Measurements from ENCODE around the gene PDGFC. TPM values are rescaled to one million over a fixed set of nuclear protein-coding genes. Genes with fewer than 3 reads are reported as not detected.

The PDGFC gene
- total and polyA plus RNA-seq, 2 of the 8 experiments (the other 6 are each of a cell fraction or from before 2014, with no cell fraction given): 0.65 to 2.7 TPM

DNA sequence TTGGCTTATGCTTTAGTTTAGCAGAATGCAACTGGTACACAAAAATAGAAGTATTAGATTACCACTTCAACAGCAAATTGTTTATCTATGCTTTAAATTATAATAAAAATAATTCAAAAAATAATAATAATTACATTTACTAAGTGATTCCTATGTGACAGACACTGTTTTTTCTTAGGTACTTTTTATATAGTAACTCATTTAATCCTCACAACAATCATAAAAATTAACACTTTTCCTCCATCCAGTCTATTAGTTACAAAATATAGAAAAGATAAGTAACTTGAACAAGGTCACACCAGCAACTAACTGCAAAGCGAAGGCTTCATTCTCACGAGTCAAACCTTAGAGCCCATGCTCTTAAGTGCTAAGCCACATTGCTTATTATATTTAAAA lies 155.2 kb downstream of the PDGFC start:
- POLR2A ChIA-PET (ENCODE audit: partially characterized antibody): no interaction called here
- WGBS, 2 experiments (ENCODE audit: extremely low coverage in 1 of 2, insufficient coverage in 1 of 2, insufficient read length in 1 of 2, insufficient replicate concordance in 2 of 2, low coverage in 1 of 2, low lambda C conversion rate in 2 of 2, missing lambda C conversion rate in 1 of 2): 90% methylated on average over 2 of the region's 2 CpGs; no CpG with 5 or more reads in 1 of the 2 experiments
- Histone ChIP-seq H2BK20ac (ENCODE audit: low read length) (no peak overlapping the region), H3K23me2 (ENCODE audit: low read depth, low read length) (no peaks in the 10 kb centered on the region), H2BK5ac (ENCODE audit: low read depth, low read length) (no peak overlapping the region), H2BK120ac (replicated peaks; ENCODE audit: low read depth, low read length) (no peak overlapping the region), H3K27me3 (replicated peaks in 1 of 4; ENCODE audit: control insufficient read depth in 3 of 4, extremely low read depth in 1 of 4, insufficient read depth in 3 of 4, low read length in 3 of 4) (no peaks in the 10 kb centered on the region), H3K4me2 (ENCODE audit: insufficient read depth in 1 of 2, low read depth in 2 of 2, low read length in 2 of 2) (no peak overlapping the region), H4K20me1 (replicated peaks in 1 of 2; ENCODE audit: control insufficient read depth in 1 of 2, insufficient read depth in 2 of 2, low read length in 2 of 2) (no peaks in the 10 kb centered on the region), H3K9me3 (ENCODE audit: insufficient read depth in 2 of 2, low read depth in 1 of 2, low read length in 1 of 2) (no peaks in the 10 kb centered on the region), H3K79me2 (ENCODE audit: control insufficient read depth in 1 of 2, insufficient read depth in 2 of 2, low read length in 2 of 2) (no peaks in the 10 kb centered on the region), H3K56ac (replicated peaks; ENCODE audit: insufficient read length, low read depth, low read length) (no peak overlapping the region), H3K23ac (ENCODE audit: insufficient read length) (no peak overlapping the region), H3K18ac (ENCODE audit: extremely low read depth, low read length) (no peak overlapping the region), H3K4me1 (replicated peaks in 1 of 4; ENCODE audit: control insufficient read depth in 3 of 4, insufficient read depth in 4 of 4, low read length in 3 of 4) (no peaks in the 10 kb centered on the region), H4K8ac (ENCODE audit: extremely low read depth, insufficient read depth, low read length) (no peak overlapping the region), H2AFZ (ENCODE audit: low read length) (no peak overlapping the region), H3K79me1 (ENCODE audit: low read depth, low read length) (no peaks in the 10 kb centered on the region), H3K4me3 (ENCODE audit: extremely low read depth in 1 of 4, insufficient read depth in 2 of 4, low read depth in 3 of 4, low read length in 4 of 4) (no peak overlapping the region), H3K14ac (ENCODE audit: insufficient read length) (no peak overlapping the region), H2BK15ac (ENCODE audit: low read length) (no peak overlapping the region), H2AK5ac (ENCODE audit: low read depth, low read length) (no peak overlapping the region), H4K5ac (ENCODE audit: insufficient read length, low read depth, low read length) (no peak overlapping the region), H3K4ac (replicated peaks; ENCODE audit: insufficient read length, low read depth, low read length) (no peak overlapping the region), H3K27ac (ENCODE audit: low read depth, low read length) (no peak overlapping the region), H4K91ac (replicated peaks; ENCODE audit: insufficient read length, low read length) (no peak overlapping the region), H2BK12ac (ENCODE audit: low read depth, low read length) (no peak overlapping the region), H3K9ac (replicated peaks in 1 of 4; ENCODE audit: extremely low read depth in 1 of 4, low read depth in 3 of 4, low read length in 3 of 4) (no peak overlapping the region), H3K36me3 (ENCODE audit: control insufficient read depth in 2 of 4, insufficient read depth in 4 of 4, low read length in 3 of 4) (no peaks in the 10 kb centered on the region)
- DNase-seq (ENCODE audit: low read depth in 1 of 2, low spot score in 2 of 2): no peak
- FAIRE-seq: no peak
- no peak for TF ChIP-seq HDAC6 (IDR thresholded peaks at IDR 0.05; ENCODE audit: low read depth, low read length)
- TF ChIP-seq JUN (IDR thresholded peaks at IDR 0.05; ENCODE audit: low read depth, low read length): no peak
- no peak for TF ChIP-seq SIN3A (conservative IDR thresholded peaks at IDR 0.05 in 1 of 2, IDR thresholded peaks at IDR 0.05 in 1 of 2; ENCODE audit: low read depth in 1 of 2, low read length in 2 of 2)
- TF ChIP-seq NANOG (IDR thresholded peaks at IDR 0.05; ENCODE audit: insufficient read depth, low read depth, low read length, poor library complexity, severe bottlenecking): no peak
- TF ChIP-seq FOSL1 (IDR thresholded peaks at IDR 0.05; ENCODE audit: insufficient read depth, low read depth, low read length): no peak
- CTCF ChIA-PET (ENCODE audit: partially characterized antibody): no interaction called here
